Osteoblast (primary cell): ENCODE measurements around the gene PARD3B. TPM values are rescaled to one million over a fixed set of nuclear protein-coding genes. Genes with fewer than 3 reads are reported as not detected.

Experiments used
- DNase-seq: peaks from one replicate; pipeline ENCODE4 v3.0.0; 2011; ENCODE audit warnings: low spot score, mixed read lengths; ENCODE audit not compliant: insufficient read length; ENCODE audit errors: missing footprints
- H2AFZ ChIP-seq: 2 replicates; pipeline ENCODE4 v1.6.0; 2011; ENCODE audit warnings: mild to moderate bottlenecking, low read length
- H3K27ac ChIP-seq: 2 replicates; pipeline ENCODE4 v1.5.1; 2011; ENCODE audit warnings: mild to moderate bottlenecking, low read depth, low read length, moderate library complexity
- H3K27me3 ChIP-seq: 2 replicates; pipeline ENCODE4 v1.6.0; 2012; ENCODE audit warnings: mild to moderate bottlenecking, control low read depth, inconsistent platforms, low read length, moderate library complexity; ENCODE audit not compliant: insufficient read depth
- H3K36me3 ChIP-seq: 2 replicates; pipeline ENCODE4 v1.5.1; 2011; ENCODE audit warnings: mild to moderate bottlenecking, low read length, control low read depth, moderate library complexity; ENCODE audit not compliant: insufficient read depth
- H3K4me1 ChIP-seq: 2 replicates; pipeline ENCODE4 v1.5.1; 2011; ENCODE audit warnings: mild to moderate bottlenecking, low read length, control low read depth, moderate library complexity; ENCODE audit not compliant: insufficient read depth
- H3K4me2 ChIP-seq: 2 replicates; pipeline ENCODE4 v1.6.0; 2011; ENCODE audit warnings: mild to moderate bottlenecking, low read length; ENCODE audit not compliant: insufficient read depth
- H3K4me3 ChIP-seq: fragments of 200-600 bp; sonication (generic); 3 replicates; pipeline ENCODE4 v1.5.1; 2012; ENCODE audit warnings: mild to moderate bottlenecking, low read length, inconsistent platforms; ENCODE audit not compliant: insufficient read depth
- H3K79me2 ChIP-seq: 2 replicates; pipeline ENCODE4 v1.6.0; 2012; ENCODE audit warnings: mild to moderate bottlenecking, low read length, control low read depth, inconsistent platforms; ENCODE audit not compliant: insufficient read depth
- H3K9me3 ChIP-seq: 2 replicates; pipeline ENCODE4 v1.5.1; 2011; ENCODE audit warnings: low read depth, low read length, control low read depth
- H4K20me1 ChIP-seq: 2 replicates; pipeline ENCODE4 v1.6.0; 2012; ENCODE audit warnings: mild to moderate bottlenecking, low read length, control low read depth; ENCODE audit not compliant: insufficient read depth
- CTCF ChIP-seq: IDR thresholded peaks from 2 replicates; pipeline ENCODE4 v1.5.1; 2011; ENCODE audit warnings: mild to moderate bottlenecking, low read depth, low read length, moderate library complexity; ENCODE audit errors: extremely low read depth
- total RNA-seq: library from RNA; depleted of rRNA; stranded (reverse); fragments of >200 nt; gene quantifications from 2 replicates; pipeline ENCODE4 v1.2.3, GENCODE V29; 2012

PARD3B gene
- total RNA-seq, 1 donor: 22.4 TPM

- Histone ChIP-seq H3K4me1 (peaks cover 3% of the 10 kb centered on the region), H3K4me3 (no peak overlapping the region), H3K79me2 (no peaks in the 10 kb centered on the region), H3K9me3 (no peaks in the 10 kb centered on the region), H3K27ac (no peak overlapping the region), H3K36me3 (no peaks in the 10 kb centered on the region), H3K4me2 (no peak overlapping the region), H2AFZ (peak overlapping the region; percentile 16), H3K27me3 (no peaks in the 10 kb centered on the region), H4K20me1 (no peaks in the 10 kb centered on the region)
- DNase-seq: no peak
- no peak for TF ChIP-seq CTCF
Measured at GRCh38 chr2:205636549-205637319, 1091.5 kb downstream of the PARD3B start.

GRCh38 chr2:205637320-205637602 lies 1092.0 kb downstream of the PARD3B start:
- Histone ChIP-seq H3K36me3 (no peaks in the 10 kb centered on the region), H3K27me3 (no peaks in the 10 kb centered on the region), H4K20me1 (no peaks in the 10 kb centered on the region), H3K79me2 (no peaks in the 10 kb centered on the region), H3K4me1 (peaks cover 3% of the 10 kb centered on the region), H3K9me3 (no peaks in the 10 kb centered on the region), H3K4me2 (no peak overlapping the region), H3K27ac (no peak overlapping the region), H3K4me3 (no peak overlapping the region), H2AFZ (no peak overlapping the region)
- TF ChIP-seq CTCF: no peak
- no peak for DNase-seq

GRCh38 chr2:205637779-205638503 lies 1092.7 kb downstream of the PARD3B start:
- TF ChIP-seq CTCF: no peak
- Histone ChIP-seq H3K4me3 (no peak overlapping the region), H3K27ac (no peak overlapping the region), H4K20me1 (no peaks in the 10 kb centered on the region), H3K4me2 (no peak overlapping the region), H3K79me2 (no peaks in the 10 kb centered on the region), H3K36me3 (no peaks in the 10 kb centered on the region), H2AFZ (no peak overlapping the region), H3K9me3 (no peaks in the 10 kb centered on the region), H3K4me1 (peaks cover 3% of the 10 kb centered on the region), H3K27me3 (no peaks in the 10 kb centered on the region)
- DNase-seq: no peak

GRCh38 chr2:205640716-205641115 lies 1095.4 kb downstream of the PARD3B start:
- Histone ChIP-seq H3K79me2 (no peaks in the 10 kb centered on the region), H3K36me3 (no peaks in the 10 kb centered on the region), H2AFZ (no peak overlapping the region), H3K27me3 (no peaks in the 10 kb centered on the region), H3K4me2 (no peak overlapping the region), H3K27ac (no peak overlapping the region), H3K9me3 (no peaks in the 10 kb centered on the region), H3K4me3 (no peak overlapping the region), H4K20me1 (no peaks in the 10 kb centered on the region), H3K4me1 (peaks cover 7% of the 10 kb centered on the region)
- no peak for DNase-seq
- TF ChIP-seq CTCF: no peak
